Transverse colon (tissue), 4 donors: ENCODE data around the gene KCTD1. TPM values are rescaled to one million over a fixed set of nuclear protein-coding genes. Genes with fewer than 3 reads are reported as not detected.
A peak's percentile ranks its signal among the peaks of the same experiment; 100 is the strongest.

ENCODE experiments used
- DNase-seq: peaks from one replicate; pipeline ENCODE4 v3.0.0-alpha.2; 2019
- H3K27ac ChIP-seq, 4 donors: fragments of 200-600 bp; sonication (generic); 2 replicates each; pipeline ENCODE4 v1.5.1; 2016 to 2018; ENCODE audit warnings: inconsistent platforms in 4 of 4
- H3K27me3 ChIP-seq: fragments of 200-600 bp; sonication (generic); 2 replicates; pipeline ENCODE4 v1.5.1; 2017; ENCODE audit warnings: inconsistent platforms
- H3K36me3 ChIP-seq, 4 donors: fragments of 200-600 bp; sonication (generic); 2 replicates each; pipeline ENCODE4 v1.5.1; 2017 to 2019; ENCODE audit warnings: inconsistent platforms in 4 of 4
- H3K4me1 ChIP-seq, 4 donors: fragments of 200-600 bp; sonication (generic); 2 replicates each; pipeline ENCODE4 v1.5.1; 2017 to 2020; ENCODE audit warnings: inconsistent platforms in 4 of 4
- H3K4me3 ChIP-seq, 4 donors: fragments of 200-600 bp; sonication (generic); 1 replicate in 1 of 4; 2 replicates in 3 of 4; pipeline versions ENCODE4 v1.5.1 to v1.6.1; 2017 to 2019; ENCODE audit warnings: inconsistent platforms in 4 of 4
- H3K9me3 ChIP-seq, 2 donors: fragments of 200-600 bp; sonication (generic); 2 replicates each; pipeline ENCODE4 v1.5.1; 2017 to 2019; ENCODE audit warnings: inconsistent platforms in 2 of 2
- EP300 ChIP-seq: sonication (generic); formaldehyde crosslinking; IDR thresholded peaks from one replicate; pipeline ENCODE4 v1.6.1; 2017; ENCODE audit warnings: antibody characterized with exemption, low read depth
- POLR2A ChIP-seq: fragments of 450-650 bp; IDR thresholded peaks from one replicate; pipeline ENCODE4 v1.6.1; 2016; ENCODE audit warnings: antibody characterized with exemption, mild to moderate bottlenecking, moderate library complexity
- POLR2AphosphoS5 ChIP-seq, 3 donors: sonication (generic); formaldehyde crosslinking; IDR thresholded peaks; one replicate each; pipeline ENCODE4 v1.6.1; 2016; ENCODE audit warnings: antibody characterized with exemption in 3 of 3
- WGBS, 2 donors: methylation state at CpG; one replicate each; pipeline ENCODE4 v1.1.5; 2018; ENCODE audit warnings: low coverage in 1 of 2; 5-methylcytosine and 5-hydroxymethylcytosine counted together
- in situ Hi-C, 4 donors: fragments of 200-750 bp; cut with MboI; loops; one replicate each; pipeline versions ENCODE4 v1.15.0 to v1.15.1; 2017; ENCODE audit warnings: low sequenced_read_pairs in 3 of 4, low pct_ligation_motif_present in 1 of 4, low pct_unique_long_range_greater_than_20kb in 1 of 4
- intact Hi-C: fragments of 100-400 bp; cut with DNase I; formaldehyde crosslinking; loops from one replicate; pipeline ENCODE4 v1.15.1; 2023; ENCODE audit warnings: low total_unique reads
- total RNA-seq, 4 donors: library from RNA; depleted of rRNA; stranded (reverse); fragments of >200 nt; gene quantifications; one replicate each; pipeline ENCODE4 v1.1.0, GENCODE V29; 2016
- TF ChIP-seq, protein P1 (sequence below), 5 experiments: fragments of 200-600 bp in 3 of 5; fragments of 450-650 bp in 2 of 5; sonication (generic) in 3 of 5; IDR thresholded peaks; 1 replicate in 2 of 5; 2 replicates in 3 of 5; pipeline ENCODE4 v1.5.1; 2016 to 2017; ENCODE audit warnings: antibody characterized with exemption in 5 of 5, inconsistent platforms in 3 of 5, mild to moderate bottlenecking in 2 of 5, moderate library complexity in 1 of 5

Gene KCTD1
- total RNA-seq = 10 to 100 TPM in 3 of 4 donors, 1 to 10 TPM in 1; 9.0 to 42.3 (median 13.5) TPM

DNA sequence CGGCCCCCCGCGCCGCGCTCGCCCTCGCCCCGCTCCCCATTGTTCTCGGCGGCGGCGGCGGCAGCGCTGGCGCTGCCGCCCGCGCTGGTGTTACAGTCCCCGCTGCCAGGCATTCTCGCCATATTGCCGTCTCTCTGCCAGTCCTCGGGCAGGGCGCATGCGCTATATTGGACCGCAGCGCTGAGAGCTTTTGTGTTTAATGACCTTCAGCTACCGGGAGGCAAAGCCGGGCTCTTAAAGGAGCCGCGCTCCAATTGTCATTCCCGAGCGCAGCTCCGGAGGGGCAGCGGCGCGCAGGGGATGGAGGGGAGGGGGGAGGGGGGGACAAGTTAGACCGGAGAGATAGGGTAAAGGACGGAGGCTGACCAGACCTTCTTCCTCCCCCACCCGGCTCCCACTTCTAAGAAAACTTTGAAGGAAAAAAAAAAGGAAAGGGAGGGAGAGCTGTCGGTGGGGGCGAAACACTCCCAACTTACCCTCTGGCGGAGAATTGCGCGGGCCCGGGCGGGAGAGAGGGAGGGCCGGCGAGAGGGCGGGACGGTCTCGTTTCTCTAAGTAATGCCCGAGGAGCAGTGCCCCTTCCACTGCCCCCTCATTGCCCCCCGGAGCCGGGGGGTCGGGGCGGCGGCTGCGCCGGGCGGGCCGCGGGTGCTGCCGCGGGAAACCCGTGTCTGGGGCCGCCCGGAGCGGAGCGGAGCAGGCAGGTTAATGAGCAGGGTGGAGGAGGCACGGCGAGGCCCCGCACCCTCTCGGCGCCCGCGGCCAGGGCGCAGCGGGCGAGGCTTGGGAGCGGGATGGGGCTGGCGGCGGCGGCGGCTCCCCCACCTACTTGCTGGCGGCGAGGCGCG, at the start of gene KCTD1:
Gene KCTD1 (minus strand): TSS at position 139 of the 848 bp plus-strand sequence. CDS start 17 bp downstream, at position 122.
- intact Hi-C loops (no loop called here), in situ Hi-C loops (no loop called here)
- H3K27me3 ChIP-seq = peaks cover 47% of the 10 kb centered on the region

DNA sequence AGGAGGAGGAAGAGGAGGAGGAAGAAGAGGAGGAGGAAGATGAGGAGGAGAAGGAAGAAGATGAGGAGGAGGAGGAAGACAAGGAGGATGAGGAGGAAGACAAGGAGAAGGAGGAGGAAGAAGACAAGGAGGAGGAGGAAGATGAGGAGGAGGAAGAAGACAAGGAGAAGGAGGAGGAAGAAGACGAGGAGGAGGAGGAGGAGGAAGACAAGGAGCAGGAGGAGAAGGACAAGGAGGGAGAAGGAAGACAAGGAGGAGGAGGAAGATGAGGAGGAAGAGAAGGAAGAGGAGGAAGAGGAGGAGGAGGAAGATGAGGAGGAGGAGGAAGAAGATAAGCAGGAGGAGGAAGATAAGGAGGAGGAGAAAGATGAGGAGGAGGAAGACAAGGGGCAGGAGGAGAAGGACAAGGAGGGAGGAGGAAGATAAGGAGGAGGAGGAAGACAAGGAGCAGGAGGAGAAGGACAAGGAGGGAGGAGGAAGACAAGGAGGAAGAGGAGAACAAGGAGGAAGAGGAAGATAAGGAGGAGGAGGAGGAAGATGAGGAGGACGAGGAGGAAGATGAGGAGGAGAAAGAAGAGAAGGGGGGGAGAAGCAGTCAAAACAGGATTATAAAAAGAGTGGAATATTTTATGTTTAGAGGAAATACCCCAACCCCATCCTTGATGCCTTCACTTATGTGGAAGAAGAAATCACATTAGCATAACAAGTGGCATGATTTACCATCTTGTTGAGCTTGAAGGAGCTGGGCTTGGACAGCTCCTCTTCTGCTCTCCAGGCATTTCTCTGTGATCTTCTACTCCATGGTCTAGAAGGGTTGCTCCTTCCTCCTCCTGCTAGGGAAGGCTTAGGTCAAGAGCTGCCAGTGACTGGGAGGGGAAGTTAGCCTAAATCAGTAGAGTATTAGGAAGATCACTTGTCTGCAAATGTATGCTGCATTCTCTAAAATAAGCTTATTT, 45.3 kb upstream of the KCTD1 start:
- Histone ChIP-seq H3K4me3 (no peak overlapping the region), H3K36me3 (no peaks in the 10 kb centered on the region), H3K27me3 (no peaks in the 10 kb centered on the region), H3K9me3 (no peaks in the 10 kb centered on the region), H3K4me1 (no peaks in the 10 kb centered on the region), H3K27ac (no peak overlapping the region)
- WGBS, 2 donors = 68 to 71% methylated on average over 2 of the region's 2 CpGs
- intact Hi-C loops = no loop called here
- TF ChIP-seq POLR2A = no peak
- no peak for TF ChIP-seq POLR2AphosphoS5 (IDR thresholded peaks at IDR 0.05)
- TF ChIP-seq EP300 = no peak
- TF ChIP-seq, protein P1, sequence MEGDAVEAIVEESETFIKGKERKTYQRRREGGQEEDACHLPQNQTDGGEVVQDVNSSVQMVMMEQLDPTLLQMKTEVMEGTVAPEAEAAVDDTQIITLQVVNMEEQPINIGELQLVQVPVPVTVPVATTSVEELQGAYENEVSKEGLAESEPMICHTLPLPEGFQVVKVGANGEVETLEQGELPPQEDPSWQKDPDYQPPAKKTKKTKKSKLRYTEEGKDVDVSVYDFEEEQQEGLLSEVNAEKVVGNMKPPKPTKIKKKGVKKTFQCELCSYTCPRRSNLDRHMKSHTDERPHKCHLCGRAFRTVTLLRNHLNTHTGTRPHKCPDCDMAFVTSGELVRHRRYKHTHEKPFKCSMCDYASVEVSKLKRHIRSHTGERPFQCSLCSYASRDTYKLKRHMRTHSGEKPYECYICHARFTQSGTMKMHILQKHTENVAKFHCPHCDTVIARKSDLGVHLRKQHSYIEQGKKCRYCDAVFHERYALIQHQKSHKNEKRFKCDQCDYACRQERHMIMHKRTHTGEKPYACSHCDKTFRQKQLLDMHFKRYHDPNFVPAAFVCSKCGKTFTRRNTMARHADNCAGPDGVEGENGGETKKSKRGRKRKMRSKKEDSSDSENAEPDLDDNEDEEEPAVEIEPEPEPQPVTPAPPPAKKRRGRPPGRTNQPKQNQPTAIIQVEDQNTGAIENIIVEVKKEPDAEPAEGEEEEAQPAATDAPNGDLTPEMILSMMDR (IDR thresholded peaks at IDR 0.05) = no peak
- no peak for DNase-seq
- in situ Hi-C loops = no loop called here

More for the DNA sequence above, at the start of gene KCTD1:
- 1% methylated on average over 76 of the region's 88 CpGs; no CpG with 5 or more reads in 1 of the 2 donors for WGBS, 2 donors
- Histone ChIP-seq H3K4me3 (peak within 1 kb of the TSS; percentile 60 to 95 (median 76)), H3K36me3 (no peaks in the 10 kb centered on the region), H3K27ac (peak within 1 kb of the TSS; percentile 60 to 77 (median 70)), H3K9me3 (no peaks in the 10 kb centered on the region), H3K4me1 (peaks cover 10 to 57% (median 40%) of the 10 kb centered on the region in 4 donors)
- peak; percentile 85 for DNase-seq
- TF ChIP-seq, protein P1 (IDR thresholded peaks at IDR 0.05) = no peak
- TF ChIP-seq POLR2AphosphoS5 (IDR thresholded peaks at IDR 0.05) (peak in 1 of 3 donors; percentile 15), POLR2A (no peak), EP300 (no peak)

DNA sequence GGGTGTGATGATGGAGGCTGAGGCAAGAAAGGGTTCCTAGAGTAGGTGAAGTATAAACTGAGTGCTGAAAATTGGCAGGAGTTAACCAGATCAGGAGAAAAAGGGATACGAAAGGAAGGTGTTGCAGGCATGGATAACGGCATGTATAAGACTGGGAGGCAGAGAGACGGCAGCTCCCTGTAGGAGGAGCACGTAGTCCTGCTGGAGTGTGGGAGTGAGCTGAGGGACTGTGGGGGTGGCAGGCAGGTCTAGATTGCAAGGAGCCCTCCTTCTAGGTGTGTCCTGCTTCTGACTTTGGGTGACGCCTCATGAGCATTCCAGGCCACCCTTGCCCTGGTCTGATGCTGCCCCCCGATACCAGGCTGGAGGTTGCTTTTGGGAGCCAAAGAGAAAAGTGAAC, 36.4 kb upstream of the KCTD1 start:
- no peaks in the 10 kb centered on the region for H3K9me3 ChIP-seq
- DNase-seq = no peak
- TF ChIP-seq POLR2AphosphoS5 (IDR thresholded peaks at IDR 0.05) = no peak
- no peak for TF ChIP-seq EP300
- TF ChIP-seq, protein P1 (IDR thresholded peaks at IDR 0.05) = no peak
- no peak for TF ChIP-seq POLR2A
- WGBS, 2 donors = 87 to 95% methylated on average over 3 to 6 of the region's 6 CpGs
- no peak overlapping the region for H3K4me3 ChIP-seq
- in situ Hi-C loops = no loop called here
- no peak overlapping the region for H3K27ac ChIP-seq
- intact Hi-C loops = no loop called here
- no peaks in the 10 kb centered on the region for H3K36me3 ChIP-seq
- no peaks in the 10 kb centered on the region for H3K27me3 ChIP-seq
- no peaks in the 10 kb centered on the region for H3K4me1 ChIP-seq
